Cardiac septum (tissue), 1 donor: Measurements from ENCODE around the gene XYLT1. TPM values are rescaled to one million over a fixed set of nuclear protein-coding genes. Genes with fewer than 3 reads are reported as not detected.
"Not testable (repeated sequence)": the region's sequence is repeated elsewhere in the genome, so short reads cannot be mapped to it uniquely, and the experiment has no call there.

Source experiments
- DNase-seq: peaks from one replicate; pipeline ENCODE4 v3.0.0-alpha.2; 2020; ENCODE audit warnings: low spot score
- intact Hi-C: fragments of 100-400 bp; cut with DNase I; formaldehyde crosslinking; loops from one replicate; pipeline ENCODE4 v1.14.0; 2022
- total RNA-seq: library from RNA; stranded (reverse); fragmentation: NEBNext Ultra II Directional; extraction: Animal tissue kit (Norgen Biotek cat#: 25700); gene quantifications from one replicate; pipeline ENCODE4 v1.2.1, GENCODE V29; 2021
- donor health status: DM: no; HTN: no; CAD: no.

XYLT1 gene
- total RNA-seq, 1 donor from 2014 or later, result 2.9 TPM

DNA sequence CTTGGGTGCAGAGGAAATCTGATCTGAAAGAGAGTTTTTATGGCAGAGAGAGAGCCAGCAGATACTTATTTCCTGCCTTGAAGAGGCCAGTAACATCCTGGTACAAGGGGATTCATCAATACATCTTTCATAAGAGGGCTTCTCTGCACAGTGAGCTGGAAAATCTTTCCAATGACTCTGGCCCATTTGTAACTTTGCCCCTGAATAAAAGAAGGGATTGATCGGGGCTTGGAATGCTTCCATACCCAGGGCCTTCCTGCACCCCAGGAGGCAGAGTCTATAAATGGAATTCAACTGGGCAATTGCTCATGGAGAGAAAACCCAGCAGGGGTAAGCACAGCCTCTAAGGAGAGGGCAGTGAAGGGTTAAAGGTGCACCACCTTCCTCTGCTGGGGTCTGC, 163.3 kb downstream of the XYLT1 start:
- intact Hi-C loops, result no loop called here
- no peak for DNase-seq

DNA sequence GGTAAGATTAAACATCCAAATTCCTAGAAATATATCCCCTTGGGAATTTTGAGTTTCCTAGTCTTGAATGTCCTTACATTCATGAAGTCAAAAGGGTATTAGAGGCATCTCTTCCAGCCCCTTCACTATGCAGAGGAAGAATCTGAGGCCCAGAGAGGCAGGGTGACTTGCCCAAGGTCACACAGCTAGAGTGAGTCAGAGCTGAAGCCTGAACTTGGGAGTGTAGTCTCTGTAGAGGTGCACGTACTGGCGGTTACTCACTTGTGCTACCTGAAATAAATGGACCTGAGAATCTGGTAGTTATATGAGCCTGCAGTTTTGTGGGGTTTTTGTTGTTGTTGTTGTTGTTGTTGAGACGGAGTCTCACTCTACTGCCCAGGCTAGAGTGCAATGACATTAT, 164.0 kb downstream of the XYLT1 start:
- intact Hi-C loops, result no loop called here
- no peak for DNase-seq

DNA sequence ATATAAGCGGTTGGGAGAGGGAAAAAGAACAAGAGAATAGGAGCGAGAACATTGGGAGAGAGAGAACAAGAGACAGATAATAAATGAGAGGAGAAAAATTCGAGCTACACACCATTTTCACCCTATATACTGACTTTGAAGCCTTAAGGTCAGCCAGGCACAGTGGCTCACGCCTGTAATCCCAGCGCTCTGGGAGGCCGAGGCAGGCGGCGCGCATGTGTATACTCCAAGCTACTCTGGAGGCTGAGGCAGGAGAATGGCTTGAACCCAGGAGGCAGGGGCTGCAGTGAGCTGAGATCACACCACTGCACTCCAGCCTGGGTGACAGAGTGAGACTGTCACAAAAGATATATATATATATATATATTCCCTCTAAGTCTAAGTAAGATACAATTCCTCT, 164.5 kb downstream of the XYLT1 start:
- DNase-seq, intact Hi-C loops: not testable (repeated sequence)

DNA sequence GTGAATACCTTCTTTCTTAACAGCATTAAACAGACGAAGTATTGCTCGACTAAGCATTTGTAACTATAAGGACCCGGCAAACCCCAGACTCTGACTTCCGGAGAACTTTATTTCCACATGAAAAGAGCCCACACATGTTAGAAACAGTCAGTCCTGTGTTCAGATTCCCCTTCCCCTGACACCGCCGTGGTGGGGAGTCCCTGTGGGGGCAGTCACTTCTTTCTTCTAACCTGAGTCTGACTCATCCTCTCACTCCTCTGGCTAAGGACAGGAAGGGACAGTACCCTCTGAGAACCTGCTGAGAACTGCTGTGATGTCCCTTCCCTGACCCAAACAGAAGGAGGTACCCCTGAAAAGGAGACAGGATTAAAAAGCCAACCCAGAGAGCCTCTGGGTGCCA, 165.1 kb downstream of the XYLT1 start:
- DNase-seq, result no peak
- intact Hi-C loops, result no loop called here

DNA sequence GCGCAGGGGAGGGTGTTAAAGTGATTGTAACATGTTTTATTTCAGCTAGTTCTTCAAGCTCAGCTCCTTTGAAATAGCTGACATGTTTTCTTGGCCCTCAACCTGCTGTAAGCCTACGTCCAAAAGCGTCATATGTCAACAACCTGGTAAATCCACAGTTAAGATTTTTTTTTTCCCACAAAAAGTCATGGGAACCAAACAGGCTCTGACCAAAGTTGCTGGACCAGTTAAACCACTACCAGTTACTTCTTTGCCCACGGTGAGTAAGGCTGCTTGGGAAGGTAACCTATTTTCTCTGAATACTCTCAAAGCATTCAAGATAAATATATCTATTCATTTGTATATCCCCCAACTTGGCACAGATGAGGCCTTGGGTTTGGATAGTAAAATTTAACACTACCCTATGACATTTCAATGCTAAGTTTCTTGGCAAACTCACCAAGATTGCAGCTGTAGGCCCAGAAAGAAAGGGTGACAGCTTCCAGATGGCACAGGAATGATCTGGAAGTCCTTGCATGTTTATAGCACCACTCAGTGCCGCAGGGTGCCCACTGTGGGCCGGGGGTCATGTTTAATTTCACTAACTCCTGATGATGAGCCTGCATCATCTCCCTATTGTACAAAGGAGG, 166.2 kb downstream of the XYLT1 start:
- intact Hi-C loops, result no loop called here
- DNase-seq, result no peak

DNA sequence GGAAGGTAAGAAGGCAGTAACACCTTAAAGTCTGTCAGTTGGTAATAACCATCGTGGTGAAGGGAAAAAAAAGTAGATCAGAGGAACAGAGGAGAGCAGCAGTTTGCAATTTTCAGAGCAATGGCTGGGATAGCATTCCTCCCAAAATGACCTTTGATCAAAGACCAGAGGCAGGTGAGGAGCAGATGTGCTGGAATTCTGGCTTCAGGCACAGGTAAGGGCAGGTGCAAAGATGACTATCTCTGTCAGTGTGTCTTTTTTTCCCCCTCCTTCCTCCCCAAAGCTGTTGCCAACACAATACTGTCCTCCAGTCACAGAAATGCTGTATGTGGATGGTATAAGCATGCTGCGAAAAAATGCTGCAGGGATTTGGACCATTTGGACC, 166.7 kb downstream of the XYLT1 start:
- intact Hi-C loops, result no loop called here
- no peak for DNase-seq

DNA sequence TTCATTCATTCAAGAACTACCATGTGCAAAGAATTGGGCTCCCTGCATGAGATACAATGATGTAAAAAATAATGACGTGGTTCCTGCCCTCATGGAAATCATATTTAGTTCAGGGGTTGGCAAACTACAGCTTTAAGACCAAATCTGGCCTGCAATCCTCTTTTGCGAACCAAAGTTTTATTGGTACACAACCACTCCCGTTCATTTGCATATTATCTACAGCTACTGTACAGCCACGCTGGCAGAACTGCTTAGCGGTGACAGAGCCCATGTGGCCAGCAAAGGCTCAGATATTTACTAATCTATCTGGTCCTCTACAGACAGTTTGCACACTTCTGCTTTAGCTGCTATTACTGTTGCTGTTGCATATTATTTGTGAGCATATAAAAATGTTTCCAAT, 167.7 kb downstream of the XYLT1 start:
- intact Hi-C loops, result no loop called here
- no peak for DNase-seq

DNA sequence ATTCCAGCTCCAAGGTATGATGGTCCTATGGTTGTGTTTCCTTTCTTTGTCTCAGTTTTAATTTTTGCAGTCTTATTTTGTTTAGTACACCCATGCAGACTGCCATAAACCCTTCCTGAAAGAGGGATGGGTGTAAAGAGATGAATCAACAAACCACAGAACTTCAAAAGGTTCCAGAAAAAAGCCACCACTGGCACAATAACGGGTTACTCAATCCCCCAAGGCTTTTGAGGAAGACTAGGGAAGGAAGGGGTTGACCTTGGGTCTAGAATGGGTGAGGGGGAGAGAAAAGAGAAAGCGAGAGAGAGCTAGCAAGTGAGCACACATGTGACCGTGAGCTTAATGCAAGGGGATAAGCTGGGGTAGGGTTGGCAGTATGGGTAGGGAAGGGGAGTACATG, 168.1 kb downstream of the XYLT1 start:
- intact Hi-C loops, result no loop called here
- DNase-seq, result no peak

DNA sequence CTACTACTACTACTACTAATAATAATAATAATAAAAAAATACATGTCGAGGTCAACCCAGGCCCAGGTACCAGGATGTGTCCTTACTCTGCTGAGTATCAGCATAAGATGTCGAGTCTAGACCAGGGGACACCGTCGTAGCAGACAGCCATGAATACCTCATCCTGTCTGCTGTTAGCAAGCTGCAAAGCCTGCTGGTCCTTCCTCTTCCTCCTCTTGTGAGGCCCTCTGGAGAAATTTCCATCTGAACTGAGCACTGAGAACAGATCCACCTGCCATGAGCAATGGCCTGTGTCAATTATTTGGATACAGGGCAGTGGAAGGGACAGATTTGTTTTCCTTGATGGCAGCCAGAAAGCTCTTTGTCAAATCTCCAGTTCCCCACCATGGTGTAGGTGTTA, 168.5 kb downstream of the XYLT1 start:
- no peak for DNase-seq
- intact Hi-C loops, result no loop called here

DNA sequence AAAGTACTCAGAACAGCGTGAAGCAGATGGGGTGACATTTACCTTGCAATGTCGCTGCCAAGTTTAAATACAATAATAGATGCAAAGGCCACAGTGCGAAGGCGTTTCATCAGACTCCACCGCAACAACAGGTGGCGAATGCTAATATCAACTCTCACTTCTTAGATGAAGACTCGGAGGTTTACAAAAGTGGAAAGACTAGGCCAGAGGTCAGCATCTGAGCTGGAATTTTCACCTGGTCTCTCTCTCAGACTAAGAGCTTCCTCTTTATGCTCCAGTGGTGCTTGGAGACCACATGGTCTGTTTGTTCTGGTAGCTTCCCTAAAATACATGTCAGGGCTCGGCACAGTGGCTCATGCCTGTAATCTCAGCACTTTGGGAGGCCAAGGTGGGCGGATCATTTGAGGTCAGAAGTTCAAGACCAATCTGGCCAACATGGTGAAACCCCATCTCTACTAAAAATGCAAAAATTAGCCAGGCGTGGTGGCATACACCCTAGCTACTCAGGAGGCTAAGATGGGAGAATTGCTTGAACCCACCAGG, 169.1 kb downstream of the XYLT1 start:
- DNase-seq, result no peak

DNA sequence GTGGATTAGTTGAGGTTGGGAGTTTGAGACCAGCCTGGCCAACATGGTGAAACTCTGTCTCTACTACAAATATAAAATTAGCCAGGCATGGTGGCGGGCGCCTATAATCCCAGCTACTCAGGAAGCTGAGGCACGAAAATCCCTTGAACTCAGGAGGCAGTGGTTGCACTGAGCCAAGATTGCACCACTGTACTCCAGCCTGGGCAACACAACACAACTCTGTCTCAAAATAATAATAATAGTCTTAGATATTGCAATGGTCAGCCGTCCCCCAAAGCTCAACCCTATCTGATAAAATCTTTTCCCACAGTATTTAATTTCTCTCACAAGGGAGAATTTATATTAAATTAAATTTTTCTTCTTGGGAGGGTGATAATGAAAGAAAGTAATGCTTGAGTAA, 169.6 kb downstream of the XYLT1 start:
- DNase-seq, result no peak
- intact Hi-C loops, result no loop called here

More for the DNA sequence above, 169.1 kb downstream of the XYLT1 start:
- intact Hi-C loops, result no loop called here

DNA sequence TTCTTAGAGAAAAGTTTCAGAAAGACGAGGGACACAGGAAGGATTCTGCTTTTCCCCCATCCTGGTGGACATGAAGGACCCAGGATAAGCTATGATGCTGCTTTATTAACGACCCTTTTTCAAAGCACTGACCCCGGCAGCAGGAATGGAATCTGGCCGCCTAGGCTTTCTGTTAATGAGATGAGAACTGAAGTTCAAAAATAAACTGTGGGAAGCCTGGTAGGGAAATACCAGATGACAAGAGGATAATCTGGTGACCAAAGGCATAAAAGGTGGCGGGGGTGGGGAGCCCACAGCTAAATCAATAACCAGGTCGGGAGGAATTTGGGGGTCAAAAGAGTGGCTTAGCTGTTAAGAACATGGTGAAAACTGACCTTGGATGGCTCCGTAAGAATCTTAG, 171.0 kb downstream of the XYLT1 start:
- intact Hi-C loops, result no loop called here
- no peak for DNase-seq

DNA sequence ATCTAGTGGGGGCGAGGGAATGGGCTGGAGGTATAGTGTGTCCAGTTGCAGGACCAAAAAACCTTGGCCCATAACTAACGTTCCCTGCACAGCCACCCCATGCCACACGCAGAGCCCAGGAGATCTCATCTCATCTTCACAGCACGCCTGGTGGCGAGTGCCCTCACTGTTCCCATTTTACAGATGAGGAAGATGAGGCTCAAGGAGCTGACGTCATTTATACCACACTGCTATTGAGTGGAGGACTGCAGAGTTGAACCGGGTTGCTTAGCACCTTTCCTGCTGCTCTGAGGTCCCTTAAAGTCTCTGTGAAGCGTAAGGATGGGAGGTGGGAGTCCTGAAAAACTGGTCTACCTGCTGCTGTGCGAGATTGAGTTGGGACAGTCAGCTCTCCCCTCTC, 172.5 kb downstream of the XYLT1 start:
- DNase-seq, result no peak
- intact Hi-C loops, result no loop called here

DNA sequence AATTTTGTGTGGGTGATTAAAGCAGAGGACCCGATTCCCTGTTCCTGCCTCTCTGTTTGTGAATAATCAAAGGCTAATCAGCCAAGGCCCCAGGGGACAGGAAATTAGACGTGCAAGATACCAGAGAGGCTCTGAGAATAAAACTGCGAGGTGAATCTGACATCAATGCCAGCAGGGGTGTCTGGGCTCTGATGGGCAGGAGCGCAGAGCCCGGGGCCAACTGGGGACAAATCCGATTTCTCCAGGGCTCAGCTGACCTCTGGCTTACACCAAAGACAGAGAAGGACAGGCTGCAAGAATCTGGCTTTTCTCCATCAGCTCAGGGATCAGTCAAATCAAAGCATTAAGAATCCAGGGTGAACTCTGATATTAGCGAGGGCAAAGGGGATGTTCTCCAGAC, 174.3 kb downstream of the XYLT1 start:
- DNase-seq, result no peak
- intact Hi-C loops, result no loop called here

DNA sequence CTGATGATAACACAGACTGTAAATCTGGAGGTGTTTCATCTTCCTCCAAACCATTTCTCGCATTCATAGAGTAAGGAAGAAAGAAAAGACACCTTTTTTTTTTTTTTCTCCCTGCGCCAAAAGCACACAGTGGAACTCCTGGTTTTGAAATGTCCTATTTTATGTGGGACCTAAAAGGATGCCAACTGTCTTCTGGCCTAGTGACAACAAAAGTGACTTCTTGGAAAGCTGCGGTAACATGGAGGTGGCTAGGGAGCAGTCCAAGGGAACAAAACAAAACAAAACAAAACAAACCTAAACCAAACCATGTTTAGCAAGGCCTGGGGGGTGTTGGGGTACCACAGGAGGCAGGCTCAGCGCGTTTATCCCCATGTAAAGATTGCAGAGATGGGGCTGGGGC, 174.8 kb downstream of the XYLT1 start:
- DNase-seq, result no peak
- intact Hi-C loops, result no loop called here

DNA sequence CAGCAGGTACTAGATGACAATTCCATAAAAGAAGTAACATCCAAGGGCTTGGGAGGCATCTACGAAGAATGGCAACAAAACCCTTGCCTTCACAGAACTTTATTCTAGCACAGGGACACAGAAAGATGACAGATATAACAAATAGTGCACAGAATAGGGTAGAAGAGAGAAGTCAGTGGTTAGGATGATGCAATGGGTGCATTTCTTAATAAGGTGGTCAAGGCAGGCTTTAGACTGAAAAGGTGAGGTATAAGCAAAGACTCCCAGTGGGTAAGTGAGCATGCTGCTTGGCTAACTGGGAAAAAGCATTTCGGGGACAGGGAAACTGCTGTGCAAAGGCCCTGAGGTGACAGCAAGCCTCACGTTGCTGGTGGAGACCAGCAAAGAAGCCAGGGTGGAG, 175.9 kb downstream of the XYLT1 start:
- intact Hi-C loops, result no loop called here
- no peak for DNase-seq

DNA sequence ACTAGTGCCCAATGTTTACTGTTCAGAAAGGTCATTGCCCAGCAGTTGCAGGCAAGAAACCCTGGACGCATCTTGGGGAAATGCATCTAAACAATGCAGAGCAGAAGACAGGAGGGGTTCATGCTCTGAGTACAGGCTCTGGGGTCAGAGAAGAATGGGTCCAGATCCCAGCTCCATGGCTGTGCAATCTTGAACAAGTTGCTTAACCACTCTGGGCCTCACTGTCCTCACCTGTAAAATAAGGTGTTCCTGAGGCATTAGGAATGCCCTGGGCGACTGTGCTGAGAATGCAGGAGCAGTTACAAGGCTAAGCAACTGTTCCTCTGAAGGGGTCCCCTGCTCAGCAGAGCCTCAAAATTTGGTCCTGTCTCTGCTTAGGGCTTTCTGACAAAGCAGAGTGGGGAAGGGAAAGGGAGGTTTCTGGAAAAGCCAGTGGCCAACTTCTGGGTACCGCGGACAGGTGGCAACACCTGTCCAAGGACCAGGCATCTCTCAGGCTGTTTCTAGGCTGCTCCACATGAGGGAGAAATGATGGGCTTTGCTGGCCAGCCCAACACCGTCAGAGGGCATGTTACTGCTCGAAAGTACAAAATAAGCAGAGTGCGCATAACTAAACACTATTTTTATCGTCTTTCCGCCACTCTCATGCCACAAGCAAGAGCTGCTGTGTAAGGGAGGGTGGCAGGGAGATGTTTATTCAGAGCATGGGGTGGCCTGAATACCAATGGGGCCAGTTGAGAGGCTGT, 176.8 kb downstream of the XYLT1 start:
- no peak for DNase-seq
- intact Hi-C loops, result no loop called here

DNA sequence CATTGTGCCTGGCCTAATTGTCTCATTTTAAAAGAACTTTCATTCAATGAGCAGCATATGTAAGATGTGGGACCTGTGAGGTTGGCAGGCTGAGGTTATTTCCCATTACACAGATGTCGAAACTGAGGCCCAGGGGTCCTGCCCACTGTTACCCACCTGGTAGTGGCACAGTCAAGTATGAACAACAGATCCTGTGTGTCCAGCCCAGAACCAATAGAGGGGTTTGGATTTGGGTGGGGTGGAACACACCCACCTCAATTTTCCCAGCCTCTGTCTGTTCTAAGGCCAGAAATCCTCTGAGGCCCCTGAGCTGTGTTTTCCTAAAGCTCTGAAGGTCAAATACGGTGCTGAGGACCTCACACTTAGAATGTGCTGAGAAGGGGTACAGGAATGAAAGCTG, 179.5 kb downstream of the XYLT1 start:
- DNase-seq, result no peak
- intact Hi-C loops, result no loop called here

DNA sequence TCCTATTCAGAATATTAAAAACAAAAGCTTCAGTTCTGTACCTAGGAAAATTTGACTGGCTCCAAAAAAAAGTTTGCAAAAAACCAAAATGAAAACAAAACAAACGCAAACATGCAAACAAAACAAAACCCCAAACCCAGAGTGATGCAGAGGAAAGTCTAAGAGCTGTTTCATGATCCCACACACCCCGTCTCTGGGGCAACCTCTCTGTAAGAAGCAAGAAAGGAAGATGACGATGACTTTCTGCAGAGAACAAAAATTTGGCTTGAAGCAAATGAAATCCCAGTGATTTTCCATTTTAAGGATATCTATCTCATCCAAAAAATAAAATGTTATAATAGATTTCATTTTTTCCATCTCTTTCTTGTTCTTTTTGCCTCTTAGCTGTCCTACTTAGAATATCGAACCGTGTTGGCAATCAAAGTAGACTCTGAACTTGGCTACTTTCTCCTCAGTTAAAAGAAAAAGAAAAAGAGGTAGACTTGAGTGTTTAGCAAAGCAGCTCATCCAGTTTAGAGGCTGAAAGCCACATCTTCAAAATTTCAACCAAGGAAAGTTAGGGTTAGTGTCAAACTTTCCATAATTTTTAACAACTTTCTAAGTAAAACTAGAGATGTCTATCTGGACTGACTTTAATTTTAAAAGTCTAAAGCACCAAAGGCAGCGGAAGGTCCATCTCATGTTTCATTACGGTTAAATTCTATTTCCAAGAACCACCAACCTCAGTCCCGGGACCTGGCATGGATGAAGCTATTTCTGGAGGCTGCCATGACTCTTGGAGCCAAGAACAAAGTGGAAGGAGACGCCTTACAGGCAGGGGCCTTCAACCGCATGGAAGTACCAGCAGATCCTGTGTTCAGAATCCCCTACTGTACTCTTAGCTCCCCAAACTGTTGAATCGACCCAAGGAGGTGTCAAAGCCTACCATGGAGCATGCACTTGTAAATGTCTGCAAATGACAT, 180.8 kb downstream of the XYLT1 start:
- intact Hi-C loops, result no loop called here

DNA sequence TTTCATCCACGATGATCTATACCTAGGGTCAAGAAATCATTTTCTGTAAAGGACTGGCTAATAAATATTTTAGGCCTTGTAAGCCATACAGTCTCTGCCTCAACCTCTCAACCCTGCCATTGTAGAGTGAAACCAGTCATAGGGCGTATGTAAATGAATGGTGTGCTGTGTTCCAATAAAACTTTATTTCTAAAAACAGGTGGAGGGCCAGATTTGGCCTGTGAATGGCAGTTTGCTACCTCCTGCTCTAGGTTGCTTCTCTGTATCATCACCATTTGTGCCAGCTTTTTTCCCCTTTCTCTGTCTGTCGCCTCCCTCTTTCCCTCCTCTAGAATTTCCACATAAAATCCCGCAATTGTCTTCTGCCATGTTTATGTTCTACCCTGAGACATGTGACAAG, 181.7 kb downstream of the XYLT1 start:
- intact Hi-C loops, result no loop called here
- DNase-seq, result no peak

More for the DNA sequence above, 180.8 kb downstream of the XYLT1 start:
- no peak for DNase-seq
